Stimulated activated CD4-positive, alpha-beta T cell treated with anti-CD3 and anti-CD28 coated beads, Interleukin-1b, Interleukin-23, amount 100 ng/mL, for 24 hours (primary cell): ENCODE results near the gene LDLRAD3.
"Not testable (repeated sequence)": the region's sequence is repeated elsewhere in the genome, so short reads cannot be mapped to it uniquely, and the experiment has no call there.

Source experiments
- DNase-seq, 4 experiments: peaks; one replicate each; pipeline ENCODE4 v3.0.0-alpha.2; 2020; ENCODE audit warnings: low read depth in 4 of 4, low spot score in 1 of 4

LDLRAD3 gene

GRCh38 chr11:36156161-36156816, 212.4 kb downstream of the LDLRAD3 start:
- DNase-seq, result no peak

- no peak for DNase-seq
Measured at GRCh38 chr11:36156817-36157519, 213.1 kb downstream of the LDLRAD3 start.

- no peak for DNase-seq
Measured at GRCh38 chr11:36160091-36160490, 216.2 kb downstream of the LDLRAD3 start.

GRCh38 chr11:36161572-36161971, 217.7 kb downstream of the LDLRAD3 start:
- no peak for DNase-seq

GRCh38 chr11:36162006-36162882, 218.4 kb downstream of the LDLRAD3 start:
- no peak for DNase-seq

- no peak for DNase-seq
Measured at GRCh38 chr11:36162883-36163434, 219.1 kb downstream of the LDLRAD3 start.

GRCh38 chr11:36164506-36165250, 220.8 kb downstream of the LDLRAD3 start:
- DNase-seq, result no peak

GRCh38 chr11:36165621-36166397, 221.9 kb downstream of the LDLRAD3 start:
- DNase-seq, result no peak

GRCh38 chr11:36167073-36167472, 223.2 kb downstream of the LDLRAD3 start:
- no peak for DNase-seq

GRCh38 chr11:36167729-36168128, 223.9 kb downstream of the LDLRAD3 start:
- no peak for DNase-seq

- DNase-seq, result no peak
Measured at GRCh38 chr11:36177836-36178235, 234.0 kb downstream of the LDLRAD3 start.

- no peak for DNase-seq
Measured at GRCh38 chr11:36186340-36187175, 242.7 kb downstream of the LDLRAD3 start.

- no peak for DNase-seq
Measured at GRCh38 chr11:36187622-36188021, 243.8 kb downstream of the LDLRAD3 start.

- DNase-seq, result not testable (repeated sequence)
Measured at GRCh38 chr11:36189735-36190134, 245.9 kb downstream of the LDLRAD3 start.

- no peak for DNase-seq
Measured at GRCh38 chr11:36191941-36192340, 248.1 kb downstream of the LDLRAD3 start.

GRCh38 chr11:36192425-36193289, 248.8 kb downstream of the LDLRAD3 start:
- no peak for DNase-seq

- DNase-seq, result no peak
Measured at GRCh38 chr11:36193290-36193619, 249.4 kb downstream of the LDLRAD3 start.

GRCh38 chr11:36193721-36194120, 249.9 kb downstream of the LDLRAD3 start:
- no peak for DNase-seq
